DND-41 (cell line): Measurements from ENCODE around the gene PIH1D1.

ENCODE experiments used
- ATAC-seq: fragments of 200-7000 bp; cut with Tn5 transposase; 3 replicates; pipeline ENCODE4 v1.9.1; 2021; ENCODE audit warnings: low read depth; ENCODE audit not compliant: insufficient read depth
- DNase-seq: peaks from one replicate; pipeline ENCODE4 v3.0.0-alpha.2; 2020
- H2AFZ ChIP-seq: 2 replicates; pipeline ENCODE4 v1.6.0; 2012; ENCODE audit warnings: low read depth, low read length
- H3K27ac ChIP-seq: 2 replicates; pipeline ENCODE4 v1.5.1; 2012; ENCODE audit warnings: low read length, inconsistent platforms
- H3K27me3 ChIP-seq: fragments of 200-600 bp; sonication (generic); 2 replicates; pipeline ENCODE4 v1.6.0; 2012; ENCODE audit warnings: low read length, mild to moderate bottlenecking, inconsistent platforms; ENCODE audit not compliant: insufficient read depth, poor library complexity
- H3K36me3 ChIP-seq: 2 replicates; pipeline ENCODE4 v1.5.1; 2012; ENCODE audit warnings: low read length, inconsistent platforms; ENCODE audit not compliant: insufficient read depth
- H3K4me1 ChIP-seq: 2 replicates; pipeline ENCODE4 v1.5.1; 2012; ENCODE audit warnings: mild to moderate bottlenecking, low read length; ENCODE audit not compliant: insufficient read depth
- H3K4me2 ChIP-seq: 2 replicates; pipeline ENCODE4 v1.6.0; 2012; ENCODE audit warnings: mild to moderate bottlenecking, moderate library complexity, low read length, inconsistent platforms; ENCODE audit not compliant: insufficient read depth
- H3K4me3 ChIP-seq, 2 experiments: fragments of 200-600 bp in 1 of 2; shearing (Covaris generic) in 1 of 2; 2 replicates each; pipeline ENCODE4 v1.5.1; 2012 to 2016; ENCODE audit warnings: inconsistent platforms in 2 of 2, low read length in 2 of 2, mild to moderate bottlenecking in 2 of 2, low read depth in 1 of 2, moderate library complexity in 1 of 2
- H3K79me2 ChIP-seq: 2 replicates; pipeline ENCODE4 v1.6.0; 2012; ENCODE audit warnings: low read length, inconsistent platforms; ENCODE audit not compliant: insufficient read depth
- H3K9ac ChIP-seq: 2 replicates; pipeline ENCODE4 v1.6.0; 2012; ENCODE audit warnings: low read depth, mild to moderate bottlenecking, inconsistent platforms, low read length, moderate library complexity
- H3K9me3 ChIP-seq: 2 replicates; pipeline ENCODE4 v1.5.1; 2012; ENCODE audit warnings: low read length, moderate library complexity, mild to moderate bottlenecking, inconsistent platforms; ENCODE audit not compliant: insufficient read depth, severe bottlenecking
- H4K20me1 ChIP-seq: 2 replicates; pipeline ENCODE4 v1.6.0; 2012; ENCODE audit warnings: low read length; ENCODE audit not compliant: insufficient read depth
- EZH2 ChIP-seq: IDR thresholded peaks from 3 replicates; pipeline ENCODE4 v1.6.1; 2012; ENCODE audit warnings: borderline replicate concordance, low read depth, mild to moderate bottlenecking, moderate library complexity, low read length, inconsistent platforms; ENCODE audit not compliant: severe bottlenecking
- TF ChIP-seq, protein P1 (sequence below): IDR thresholded peaks from 2 replicates; pipeline ENCODE4 v1.5.1; 2012; ENCODE audit warnings: borderline replicate concordance, low read length, moderate library complexity, mild to moderate bottlenecking; ENCODE audit not compliant: poor library complexity, severe bottlenecking; ENCODE audit errors: extremely low read depth

The PIH1D1 gene

DNA sequence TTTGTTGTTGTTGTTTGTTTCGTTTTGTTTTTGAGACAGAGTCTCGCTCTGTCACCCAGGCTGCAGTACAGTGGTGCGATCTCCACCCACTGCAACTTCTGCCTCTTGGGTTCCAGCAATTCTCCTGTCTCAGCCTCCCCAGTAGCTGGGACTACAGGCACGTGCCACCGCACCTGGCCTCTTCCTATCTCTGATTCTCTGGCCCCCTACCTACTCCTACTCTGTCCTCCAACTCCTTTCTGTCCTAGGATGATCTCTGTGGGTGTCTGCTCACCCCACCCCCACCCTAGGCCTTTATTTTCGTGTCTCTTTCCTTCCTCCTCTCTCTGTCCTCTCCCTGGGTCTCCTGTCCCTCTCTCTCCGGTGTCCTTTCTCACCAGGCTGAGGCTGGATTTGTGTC, 1.2 kb downstream of the PIH1D1 start:
- peaks cover 36% of the 10 kb centered on the region for H3K4me1 ChIP-seq
- H3K36me3 ChIP-seq: peaks cover 50% of the 10 kb centered on the region
- H4K20me1 ChIP-seq: peaks cover 22% of the 10 kb centered on the region; the same call in 1 of the 2 replicates
- peak overlapping the region; percentile 85 for H3K9ac ChIP-seq
- H2AFZ ChIP-seq: no peak overlapping the region
- TF ChIP-seq, protein P1, sequence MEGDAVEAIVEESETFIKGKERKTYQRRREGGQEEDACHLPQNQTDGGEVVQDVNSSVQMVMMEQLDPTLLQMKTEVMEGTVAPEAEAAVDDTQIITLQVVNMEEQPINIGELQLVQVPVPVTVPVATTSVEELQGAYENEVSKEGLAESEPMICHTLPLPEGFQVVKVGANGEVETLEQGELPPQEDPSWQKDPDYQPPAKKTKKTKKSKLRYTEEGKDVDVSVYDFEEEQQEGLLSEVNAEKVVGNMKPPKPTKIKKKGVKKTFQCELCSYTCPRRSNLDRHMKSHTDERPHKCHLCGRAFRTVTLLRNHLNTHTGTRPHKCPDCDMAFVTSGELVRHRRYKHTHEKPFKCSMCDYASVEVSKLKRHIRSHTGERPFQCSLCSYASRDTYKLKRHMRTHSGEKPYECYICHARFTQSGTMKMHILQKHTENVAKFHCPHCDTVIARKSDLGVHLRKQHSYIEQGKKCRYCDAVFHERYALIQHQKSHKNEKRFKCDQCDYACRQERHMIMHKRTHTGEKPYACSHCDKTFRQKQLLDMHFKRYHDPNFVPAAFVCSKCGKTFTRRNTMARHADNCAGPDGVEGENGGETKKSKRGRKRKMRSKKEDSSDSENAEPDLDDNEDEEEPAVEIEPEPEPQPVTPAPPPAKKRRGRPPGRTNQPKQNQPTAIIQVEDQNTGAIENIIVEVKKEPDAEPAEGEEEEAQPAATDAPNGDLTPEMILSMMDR: no peak
- TF ChIP-seq EZH2: no peak
- DNase-seq: no peak
- ATAC-seq: no peak
- peak overlapping the region; percentile 24 for H3K27ac ChIP-seq
- no peaks in the 10 kb centered on the region for H3K27me3 ChIP-seq
- H3K9me3 ChIP-seq: no peaks in the 10 kb centered on the region
- peak overlapping the region; percentile 86 to 91; a peak in 3 of 4 replicates for H3K4me3 ChIP-seq
- peak overlapping the region; percentile 78 for H3K4me2 ChIP-seq
- peaks cover 49% of the 10 kb centered on the region for H3K79me2 ChIP-seq

DNA sequence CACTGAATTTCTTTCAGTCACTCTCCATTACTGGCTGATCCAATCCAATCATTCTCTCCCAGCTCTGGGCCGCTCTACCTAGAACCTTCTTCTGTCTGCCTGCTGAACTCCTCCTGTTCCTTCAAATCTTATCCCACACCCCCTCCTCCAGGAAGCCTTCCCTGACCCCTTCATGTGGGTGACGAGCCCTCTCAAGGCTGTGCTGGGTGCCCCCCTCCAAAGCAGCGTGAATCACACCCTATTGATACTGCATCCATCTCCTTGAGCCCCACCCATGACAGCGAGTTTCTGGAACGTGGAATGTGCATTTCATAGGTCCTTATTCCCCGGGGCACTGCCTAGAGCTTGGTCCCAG, 3.2 kb downstream of the PIH1D1 start:
- Histone ChIP-seq H3K79me2 (peaks cover 32% of the 10 kb centered on the region), H3K27me3 (no peaks in the 10 kb centered on the region), H3K4me2 (no peak overlapping the region), H2AFZ (no peak overlapping the region), H3K4me1 (peaks cover 34% of the 10 kb centered on the region), H3K9me3 (no peaks in the 10 kb centered on the region), H3K4me3 (no peak overlapping the region), H3K36me3 (peaks cover 44% of the 10 kb centered on the region), H3K27ac (no peak overlapping the region), H3K9ac (no peak overlapping the region), H4K20me1 (peaks cover 22% of the 10 kb centered on the region; the same call in 1 of the 2 replicates)
- no peak for TF ChIP-seq EZH2
- TF ChIP-seq, protein P1: no peak
- no peak for ATAC-seq
- no peak for DNase-seq

DNA sequence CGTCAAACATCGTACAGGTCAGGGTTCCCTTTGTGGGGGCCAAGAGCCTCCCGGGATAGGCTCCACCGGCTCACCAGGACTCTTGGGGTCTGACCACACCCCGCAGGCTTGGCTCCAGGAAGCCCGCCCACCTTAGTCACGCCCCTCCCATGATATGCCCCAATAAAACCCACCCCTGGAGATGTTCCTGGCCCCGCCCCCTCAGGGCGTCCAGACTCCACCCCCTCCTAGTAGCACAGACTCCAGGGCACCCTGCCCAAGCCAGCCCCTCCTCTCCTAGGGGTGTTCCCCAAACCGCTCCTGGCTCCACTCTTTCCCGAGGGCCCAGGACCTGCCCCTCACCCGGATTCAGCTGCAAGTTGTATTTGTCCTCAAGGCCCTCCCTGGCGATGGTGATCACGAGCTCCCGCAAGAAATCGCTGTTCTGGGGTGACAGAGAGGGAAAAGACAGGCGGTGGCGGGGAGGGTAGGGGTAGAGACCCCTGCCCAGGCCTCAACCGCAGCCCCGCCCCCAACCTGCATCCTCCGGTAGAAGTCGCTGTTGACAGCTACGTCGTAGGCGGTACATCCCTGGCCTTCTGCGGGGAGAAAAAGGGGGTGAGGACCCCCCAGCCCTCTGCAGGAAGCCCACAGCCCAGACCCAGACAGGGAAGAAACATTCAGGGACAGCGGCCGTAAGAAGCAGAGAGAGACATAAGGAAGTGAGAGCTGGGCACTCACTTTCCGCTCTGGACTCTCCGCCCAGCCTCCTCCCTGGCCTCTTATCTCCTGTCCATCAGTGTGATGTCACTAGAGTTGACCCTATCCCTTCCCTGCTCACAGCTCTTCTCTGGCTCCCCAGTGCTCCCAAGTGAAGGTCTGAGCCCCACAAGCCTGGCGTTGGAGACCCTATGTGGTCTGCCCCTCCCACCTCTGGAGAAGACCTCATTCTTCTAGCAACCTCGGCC, 3.9 kb downstream of the PIH1D1 start:
- Histone ChIP-seq H3K9me3 (no peaks in the 10 kb centered on the region), H3K79me2 (peaks cover 32% of the 10 kb centered on the region), H3K4me3 (no peak overlapping the region), H2AFZ (no peak overlapping the region), H3K27me3 (no peaks in the 10 kb centered on the region), H3K4me1 (peaks cover 40% of the 10 kb centered on the region), H3K9ac (no peak overlapping the region), H3K4me2 (no peak overlapping the region), H3K36me3 (peaks cover 44% of the 10 kb centered on the region), H3K27ac (no peak overlapping the region), H4K20me1 (peaks cover 22% of the 10 kb centered on the region; the same call in 1 of the 2 replicates)
- ATAC-seq: no peak
- peak; percentile 67 for DNase-seq
- TF ChIP-seq, protein P1: no peak
- TF ChIP-seq EZH2: no peak
